ENCODE data around the gene CFAP221.

- TF ChIP-seq CTCF (optimal IDR thresholded peaks at IDR 0.05 in 1 of 3, IDR thresholded peaks at IDR 0.05 in 1 of 3, conservative IDR thresholded peaks at IDR 0.05 in 1 of 3; ENCODE audit: extremely low read depth in 1 of 3, insufficient read depth in 2 of 3, low read length in 3 of 3) = no peak
- TF ChIP-seq EZH2 (IDR thresholded peaks at IDR 0.05; ENCODE audit: low read length) = no peak
These were observed 101.1 kb downstream of the CFAP221 start for GRCh38 chr2:119645173-119645855.

Measured in keratinocyte (primary cell).